ENCODE results near the gene DEUP1.

GRCh38 chr11:93288079-93288478 lies 42.5 kb upstream of the DEUP1 start:
- TF ChIP-seq CTCF (IDR thresholded peaks at IDR 0.05) (no peak), POLR2A (IDR thresholded peaks at IDR 0.05) (no peak)

All from breast epithelium (tissue), 3 donors.